SK-N-SH treated with all-trans-retinoic acid at 6 μM for 48 hours (cell line): ENCODE data around the gene TMEM217.

Source experiments
- ESRRG ChIP-seq: fragments of 250-450 bp; sonication (Bioruptor Pico); IDR thresholded peaks from 2 replicates; pipeline ENCODE4 v1.6.1; 2021; ENCODE audit warnings: mild to moderate bottlenecking
- TF ChIP-seq, protein P1 (sequence below): fragments of 250-450 bp; sonication (Bioruptor Pico); IDR thresholded peaks from 2 replicates; pipeline ENCODE4 v1.8.0; 2020; ENCODE audit warnings: mild to moderate bottlenecking, moderate library complexity, borderline replicate concordance
- TF ChIP-seq, protein P2 (sequence below): fragments of 250-450 bp; sonication (Bioruptor Pico); IDR thresholded peaks from 2 replicates; pipeline ENCODE4 v1.5.0; 2020; ENCODE audit warnings: mild to moderate bottlenecking, moderate library complexity

DNA sequence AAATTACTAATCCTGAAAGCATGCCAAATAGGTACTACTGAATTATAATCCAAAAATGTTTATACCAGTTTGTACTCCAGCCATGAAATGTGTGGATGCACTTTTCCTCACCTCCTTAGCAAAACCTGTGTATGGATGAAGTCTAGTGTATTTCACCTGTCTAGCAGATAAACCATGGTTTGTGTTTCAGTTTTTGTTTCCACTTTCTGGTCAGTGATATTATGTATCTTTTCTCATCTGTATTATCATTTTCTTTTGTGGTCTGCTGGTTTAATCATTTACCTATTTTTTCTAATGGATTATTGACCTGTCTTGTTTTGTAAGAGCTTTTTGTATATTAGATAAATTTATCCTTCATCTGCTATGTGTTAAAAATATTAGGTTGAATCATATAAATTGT is 41.0 kb upstream of the TMEM217 start:
- TF ChIP-seq ESRRG = no peak
- TF ChIP-seq, protein P1, sequence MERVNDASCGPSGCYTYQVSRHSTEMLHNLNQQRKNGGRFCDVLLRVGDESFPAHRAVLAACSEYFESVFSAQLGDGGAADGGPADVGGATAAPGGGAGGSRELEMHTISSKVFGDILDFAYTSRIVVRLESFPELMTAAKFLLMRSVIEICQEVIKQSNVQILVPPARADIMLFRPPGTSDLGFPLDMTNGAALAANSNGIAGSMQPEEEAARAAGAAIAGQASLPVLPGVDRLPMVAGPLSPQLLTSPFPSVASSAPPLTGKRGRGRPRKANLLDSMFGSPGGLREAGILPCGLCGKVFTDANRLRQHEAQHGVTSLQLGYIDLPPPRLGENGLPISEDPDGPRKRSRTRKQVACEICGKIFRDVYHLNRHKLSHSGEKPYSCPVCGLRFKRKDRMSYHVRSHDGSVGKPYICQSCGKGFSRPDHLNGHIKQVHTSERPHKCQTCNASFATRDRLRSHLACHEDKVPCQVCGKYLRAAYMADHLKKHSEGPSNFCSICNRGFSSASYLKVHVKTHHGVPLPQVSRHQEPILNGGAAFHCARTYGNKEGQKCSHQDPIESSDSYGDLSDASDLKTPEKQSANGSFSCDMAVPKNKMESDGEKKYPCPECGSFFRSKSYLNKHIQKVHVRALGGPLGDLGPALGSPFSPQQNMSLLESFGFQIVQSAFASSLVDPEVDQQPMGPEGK = no peak
- TF ChIP-seq, protein P2, sequence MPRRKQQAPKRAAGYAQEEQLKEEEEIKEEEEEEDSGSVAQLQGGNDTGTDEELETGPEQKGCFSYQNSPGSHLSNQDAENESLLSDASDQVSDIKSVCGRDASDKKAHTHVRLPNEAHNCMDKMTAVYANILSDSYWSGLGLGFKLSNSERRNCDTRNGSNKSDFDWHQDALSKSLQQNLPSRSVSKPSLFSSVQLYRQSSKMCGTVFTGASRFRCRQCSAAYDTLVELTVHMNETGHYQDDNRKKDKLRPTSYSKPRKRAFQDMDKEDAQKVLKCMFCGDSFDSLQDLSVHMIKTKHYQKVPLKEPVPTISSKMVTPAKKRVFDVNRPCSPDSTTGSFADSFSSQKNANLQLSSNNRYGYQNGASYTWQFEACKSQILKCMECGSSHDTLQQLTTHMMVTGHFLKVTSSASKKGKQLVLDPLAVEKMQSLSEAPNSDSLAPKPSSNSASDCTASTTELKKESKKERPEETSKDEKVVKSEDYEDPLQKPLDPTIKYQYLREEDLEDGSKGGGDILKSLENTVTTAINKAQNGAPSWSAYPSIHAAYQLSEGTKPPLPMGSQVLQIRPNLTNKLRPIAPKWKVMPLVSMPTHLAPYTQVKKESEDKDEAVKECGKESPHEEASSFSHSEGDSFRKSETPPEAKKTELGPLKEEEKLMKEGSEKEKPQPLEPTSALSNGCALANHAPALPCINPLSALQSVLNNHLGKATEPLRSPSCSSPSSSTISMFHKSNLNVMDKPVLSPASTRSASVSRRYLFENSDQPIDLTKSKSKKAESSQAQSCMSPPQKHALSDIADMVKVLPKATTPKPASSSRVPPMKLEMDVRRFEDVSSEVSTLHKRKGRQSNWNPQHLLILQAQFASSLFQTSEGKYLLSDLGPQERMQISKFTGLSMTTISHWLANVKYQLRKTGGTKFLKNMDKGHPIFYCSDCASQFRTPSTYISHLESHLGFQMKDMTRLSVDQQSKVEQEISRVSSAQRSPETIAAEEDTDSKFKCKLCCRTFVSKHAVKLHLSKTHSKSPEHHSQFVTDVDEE (CRISPR knock-in tag) = no peak
